ENCODE measurements around the gene GJA4. TPM values are rescaled to one million over a fixed set of nuclear protein-coding genes. Genes with fewer than 3 reads are reported as not detected.

GJA4 gene
- total RNA-seq, 1 donor from 2014 or later, result 48.0 TPM

DNA sequence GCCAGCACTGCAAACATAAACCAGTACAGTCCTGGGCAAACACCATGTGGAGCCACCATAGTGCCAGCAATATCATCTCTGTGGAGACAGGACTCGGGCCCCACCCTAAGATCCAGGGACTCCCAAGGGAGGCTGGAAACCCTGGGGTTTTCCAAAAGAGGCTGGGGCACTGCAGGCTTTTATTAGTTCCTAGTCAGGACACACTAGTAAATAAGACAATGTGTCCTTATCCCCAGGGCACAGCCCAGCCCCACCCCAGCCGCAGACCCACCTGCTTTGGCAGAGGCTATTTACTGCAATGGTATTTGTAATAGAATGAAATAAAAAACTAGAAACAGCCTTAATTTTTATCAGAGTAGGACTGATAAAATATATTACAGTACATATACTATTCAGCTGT, 12.3 kb upstream of the GJA4 start:
- Mint-ChIP-seq H3K36me3 (ENCODE audit: insufficient read depth) (no peaks in the 10 kb centered on the region), H3K4me3 (ENCODE audit: low read depth) (no peak overlapping the region), H3K4me1 (ENCODE audit: low read depth) (peaks cover 5% of the 10 kb centered on the region), H3K27me3 (peaks cover 57% of the 10 kb centered on the region), H3K9me3 (ENCODE audit: low read depth) (no peaks in the 10 kb centered on the region), H3K27ac (no peak overlapping the region)
- TF ChIP-seq, protein P1, sequence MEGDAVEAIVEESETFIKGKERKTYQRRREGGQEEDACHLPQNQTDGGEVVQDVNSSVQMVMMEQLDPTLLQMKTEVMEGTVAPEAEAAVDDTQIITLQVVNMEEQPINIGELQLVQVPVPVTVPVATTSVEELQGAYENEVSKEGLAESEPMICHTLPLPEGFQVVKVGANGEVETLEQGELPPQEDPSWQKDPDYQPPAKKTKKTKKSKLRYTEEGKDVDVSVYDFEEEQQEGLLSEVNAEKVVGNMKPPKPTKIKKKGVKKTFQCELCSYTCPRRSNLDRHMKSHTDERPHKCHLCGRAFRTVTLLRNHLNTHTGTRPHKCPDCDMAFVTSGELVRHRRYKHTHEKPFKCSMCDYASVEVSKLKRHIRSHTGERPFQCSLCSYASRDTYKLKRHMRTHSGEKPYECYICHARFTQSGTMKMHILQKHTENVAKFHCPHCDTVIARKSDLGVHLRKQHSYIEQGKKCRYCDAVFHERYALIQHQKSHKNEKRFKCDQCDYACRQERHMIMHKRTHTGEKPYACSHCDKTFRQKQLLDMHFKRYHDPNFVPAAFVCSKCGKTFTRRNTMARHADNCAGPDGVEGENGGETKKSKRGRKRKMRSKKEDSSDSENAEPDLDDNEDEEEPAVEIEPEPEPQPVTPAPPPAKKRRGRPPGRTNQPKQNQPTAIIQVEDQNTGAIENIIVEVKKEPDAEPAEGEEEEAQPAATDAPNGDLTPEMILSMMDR (IDR thresholded peaks at IDR 0.05; ENCODE audit: unreplicated experiment), result no peak
- DNase-seq (ENCODE audit: low spot score, unreplicated experiment), result no peak

DNA sequence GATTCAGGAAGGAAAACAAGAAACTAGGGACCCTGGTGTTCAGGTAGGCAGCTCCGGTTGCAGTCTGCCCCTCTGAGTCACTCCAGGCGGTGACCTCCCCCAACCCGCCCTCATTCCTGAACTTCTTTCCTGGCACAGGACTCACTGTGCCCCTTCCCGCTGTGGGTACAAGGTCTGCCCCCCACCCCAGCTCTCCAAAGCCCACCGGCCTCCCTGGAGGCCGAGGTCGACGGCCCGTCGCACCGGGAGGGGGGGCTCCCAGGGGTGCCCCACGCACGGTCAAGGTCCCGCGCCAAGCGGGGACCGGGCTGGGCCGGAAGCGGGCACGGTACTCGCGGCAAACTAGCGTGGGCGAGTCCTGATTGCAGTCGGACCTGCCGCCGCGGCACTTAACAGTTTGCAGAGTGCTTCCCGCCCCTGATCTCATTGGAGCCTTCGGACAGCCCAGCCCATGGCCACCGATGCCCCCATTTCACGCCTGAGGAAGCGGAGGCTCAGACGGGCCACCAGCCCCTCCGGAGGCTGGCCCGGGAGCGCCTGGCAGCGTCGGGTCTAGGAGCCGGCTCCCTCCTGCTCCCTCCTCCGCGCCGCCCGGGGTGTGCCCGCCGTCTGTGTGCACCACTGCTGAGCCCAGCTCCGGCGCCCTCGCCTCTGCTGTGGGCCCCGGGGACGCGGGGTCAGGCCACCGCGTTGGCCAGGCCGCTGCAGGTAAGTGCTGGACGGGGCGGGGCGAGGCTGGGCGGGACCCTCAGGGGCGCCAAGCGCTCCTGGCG, 11.5 kb upstream of the GJA4 start, which contains the start of gene GJB3:
GJB3 (plus strand) TSS at position 144 of the 773 bp plus-strand sequence. CDS start 3,549 bp downstream, outside the sequence.
- peaks cover 59% of the 10 kb centered on the region for H3K27me3 Mint-ChIP-seq
- DNase-seq (ENCODE audit: low spot score, unreplicated experiment), result peak; percentile 31
- H3K9me3 Mint-ChIP-seq (ENCODE audit: low read depth), result no peaks in the 10 kb centered on the region

DNA sequence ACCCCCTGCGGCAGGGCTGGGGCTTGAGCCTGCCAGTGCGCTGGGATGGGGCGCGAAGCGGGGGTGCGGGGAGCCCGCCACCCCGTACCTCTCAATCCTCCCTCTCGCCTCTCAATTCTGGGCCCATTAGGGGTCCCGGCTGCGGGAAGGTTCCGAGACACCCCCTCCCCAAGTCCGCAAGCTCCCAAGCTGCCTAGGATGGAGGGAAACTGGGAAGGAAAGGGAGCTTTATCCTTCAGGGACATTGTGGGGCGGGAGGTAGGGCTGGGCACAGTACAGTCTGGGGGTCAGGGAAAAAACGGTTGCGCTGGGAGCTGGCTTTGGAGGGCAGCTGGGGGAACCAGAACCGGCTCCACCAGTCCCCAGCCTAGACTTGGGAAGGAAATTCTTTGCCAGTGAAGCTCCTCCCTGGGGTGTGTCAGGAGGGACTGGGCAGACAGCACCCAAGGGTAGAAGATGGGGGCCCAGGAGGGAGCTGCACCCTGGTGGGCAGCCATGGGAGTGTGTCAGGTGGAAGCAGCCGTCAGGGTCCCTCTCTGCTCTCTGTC, 10.9 kb upstream of the GJA4 start:
- no peaks in the 10 kb centered on the region for H3K36me3 Mint-ChIP-seq (ENCODE audit: insufficient read depth)
- H3K27me3 Mint-ChIP-seq, result peaks cover 59% of the 10 kb centered on the region
- H3K4me1 Mint-ChIP-seq (ENCODE audit: low read depth), result peaks cover 10% of the 10 kb centered on the region
- no peak for DNase-seq (ENCODE audit: low spot score, unreplicated experiment)
- H3K4me3 Mint-ChIP-seq (ENCODE audit: low read depth), result peak overlapping the region; percentile 26
- H3K9me3 Mint-ChIP-seq (ENCODE audit: low read depth), result no peaks in the 10 kb centered on the region
- no peak overlapping the region for H3K27ac Mint-ChIP-seq
- TF ChIP-seq, protein P1 (IDR thresholded peaks at IDR 0.05; ENCODE audit: unreplicated experiment), result peak; percentile 31

More for the DNA sequence above, 11.5 kb upstream of the GJA4 start, which contains the start of gene GJB3:
- no peaks in the 10 kb centered on the region for H3K36me3 Mint-ChIP-seq (ENCODE audit: insufficient read depth)
- peaks cover 5% of the 10 kb centered on the region for H3K4me1 Mint-ChIP-seq (ENCODE audit: low read depth)
- TF ChIP-seq, protein P1 (IDR thresholded peaks at IDR 0.05; ENCODE audit: unreplicated experiment), result no peak
- H3K4me3 Mint-ChIP-seq (ENCODE audit: low read depth), result peak within 1 kb of the TSS; percentile 49
- H3K27ac Mint-ChIP-seq, result no peak within 1 kb of the TSS

DNA sequence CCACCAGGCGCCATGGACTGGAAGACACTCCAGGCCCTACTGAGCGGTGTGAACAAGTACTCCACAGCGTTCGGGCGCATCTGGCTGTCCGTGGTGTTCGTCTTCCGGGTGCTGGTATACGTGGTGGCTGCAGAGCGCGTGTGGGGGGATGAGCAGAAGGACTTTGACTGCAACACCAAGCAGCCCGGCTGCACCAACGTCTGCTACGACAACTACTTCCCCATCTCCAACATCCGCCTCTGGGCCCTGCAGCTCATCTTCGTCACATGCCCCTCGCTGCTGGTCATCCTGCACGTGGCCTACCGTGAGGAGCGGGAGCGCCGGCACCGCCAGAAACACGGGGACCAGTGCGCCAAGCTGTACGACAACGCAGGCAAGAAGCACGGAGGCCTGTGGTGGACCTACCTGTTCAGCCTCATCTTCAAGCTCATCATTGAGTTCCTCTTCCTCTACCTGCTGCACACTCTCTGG, 8.0 kb upstream of the GJA4 start:
- H3K27me3 Mint-ChIP-seq, result peaks cover 40% of the 10 kb centered on the region
- no peak for DNase-seq (ENCODE audit: low spot score, unreplicated experiment)
- no peak overlapping the region for H3K27ac Mint-ChIP-seq
- no peaks in the 10 kb centered on the region for H3K36me3 Mint-ChIP-seq (ENCODE audit: insufficient read depth)
- TF ChIP-seq, protein P1 (IDR thresholded peaks at IDR 0.05; ENCODE audit: unreplicated experiment), result no peak
- no peak overlapping the region for H3K4me3 Mint-ChIP-seq (ENCODE audit: low read depth)
- H3K9me3 Mint-ChIP-seq (ENCODE audit: low read depth), result no peaks in the 10 kb centered on the region
- H3K4me1 Mint-ChIP-seq (ENCODE audit: low read depth), result peaks cover 17% of the 10 kb centered on the region

DNA sequence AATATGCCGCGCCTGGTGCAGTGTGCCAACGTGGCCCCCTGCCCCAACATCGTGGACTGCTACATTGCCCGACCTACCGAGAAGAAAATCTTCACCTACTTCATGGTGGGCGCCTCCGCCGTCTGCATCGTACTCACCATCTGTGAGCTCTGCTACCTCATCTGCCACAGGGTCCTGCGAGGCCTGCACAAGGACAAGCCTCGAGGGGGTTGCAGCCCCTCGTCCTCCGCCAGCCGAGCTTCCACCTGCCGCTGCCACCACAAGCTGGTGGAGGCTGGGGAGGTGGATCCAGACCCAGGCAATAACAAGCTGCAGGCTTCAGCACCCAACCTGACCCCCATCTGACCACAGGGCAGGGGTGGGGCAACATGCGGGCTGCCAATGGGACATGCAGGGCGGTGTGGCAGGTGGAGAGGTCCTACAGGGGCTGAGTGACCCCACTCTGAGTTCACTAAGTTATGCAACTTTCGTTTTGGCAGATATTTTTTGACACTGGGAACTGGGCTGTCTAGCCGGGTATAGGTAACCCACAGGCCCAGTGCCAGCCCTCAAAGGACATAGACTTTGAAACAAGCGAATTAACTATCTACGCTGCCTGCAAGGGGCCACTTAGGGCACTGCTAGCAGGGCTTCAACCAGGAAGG, 7.4 kb upstream of the GJA4 start:
- TF ChIP-seq, protein P1 (IDR thresholded peaks at IDR 0.05; ENCODE audit: unreplicated experiment), result no peak
- H3K9me3 Mint-ChIP-seq (ENCODE audit: low read depth), result no peaks in the 10 kb centered on the region
- no peak overlapping the region for H3K4me3 Mint-ChIP-seq (ENCODE audit: low read depth)
- H3K36me3 Mint-ChIP-seq (ENCODE audit: insufficient read depth), result no peaks in the 10 kb centered on the region
- H3K27me3 Mint-ChIP-seq, result peaks cover 35% of the 10 kb centered on the region
- no peak overlapping the region for H3K27ac Mint-ChIP-seq
- no peak for DNase-seq (ENCODE audit: low spot score, unreplicated experiment)
- H3K4me1 Mint-ChIP-seq (ENCODE audit: low read depth), result peaks cover 17% of the 10 kb centered on the region
